IPS-20b (cell line): Measurements from ENCODE around the gene NINJ2.
"Not testable (repeated sequence)": the region's sequence is repeated elsewhere in the genome, so short reads cannot be mapped to it uniquely, and the experiment has no call there.

Source experiments
- H3K27ac ChIP-seq: one replicate; pipeline ENCODE4 v1.5.1; 2013; ENCODE audit warnings: low read length
- H3K27me3 ChIP-seq: 2 replicates; pipeline ENCODE4 v1.6.1; 2013; ENCODE audit warnings: mild to moderate bottlenecking, low read length, inconsistent platforms; ENCODE audit not compliant: insufficient read depth
- H3K36me3 ChIP-seq: 2 replicates; pipeline ENCODE4 v1.6.1; 2013; ENCODE audit warnings: low read depth, mild to moderate bottlenecking, inconsistent platforms, low read length, moderate library complexity; ENCODE audit not compliant: insufficient read depth
- H3K4me1 ChIP-seq: 2 replicates; pipeline ENCODE4 v1.6.1; 2013; ENCODE audit warnings: mild to moderate bottlenecking, control low read depth, inconsistent platforms, low read length, moderate library complexity; ENCODE audit not compliant: insufficient read depth
- H3K4me3 ChIP-seq: 2 replicates; pipeline ENCODE4 v1.5.1; 2013; ENCODE audit warnings: mild to moderate bottlenecking, low read length, inconsistent platforms
- H3K9ac ChIP-seq: 2 replicates; pipeline ENCODE4 v1.6.1; 2013; ENCODE audit warnings: low read depth, mild to moderate bottlenecking, inconsistent platforms, low read length, moderate library complexity
- H3K9me3 ChIP-seq: 2 replicates; pipeline ENCODE4 v1.6.1; 2013; ENCODE audit warnings: mild to moderate bottlenecking, low read depth, low read length, inconsistent platforms; ENCODE audit not compliant: insufficient read depth

NINJ2 gene

GRCh38 chr12:638953-639557, 24.2 kb downstream of the NINJ2 start:
- peaks cover 9% of the 10 kb centered on the region; the same call in 1 of the 2 replicates for H3K27me3 ChIP-seq
- no peaks in the 10 kb centered on the region for H3K4me1 ChIP-seq
- no peaks in the 10 kb centered on the region for H3K9me3 ChIP-seq
- no peak overlapping the region for H3K9ac ChIP-seq
- H3K4me3 ChIP-seq = no peak overlapping the region
- H3K27ac ChIP-seq = no peak overlapping the region
- no peaks in the 10 kb centered on the region for H3K36me3 ChIP-seq

GRCh38 chr12:636632-637031, 26.6 kb downstream of the NINJ2 start:
- Histone ChIP-seq H3K36me3 (no peaks in the 10 kb centered on the region), H3K4me1 (peaks cover 12% of the 10 kb centered on the region), H3K4me3 (no peak overlapping the region), H3K27ac (no peak overlapping the region), H3K27me3 (no peaks in the 10 kb centered on the region), H3K9me3 (no peaks in the 10 kb centered on the region), H3K9ac (no peak overlapping the region)

- no peaks in the 10 kb centered on the region for H3K36me3 ChIP-seq
- H3K27ac ChIP-seq = no peak overlapping the region
- H3K9me3 ChIP-seq = no peaks in the 10 kb centered on the region
- H3K27me3 ChIP-seq = no peaks in the 10 kb centered on the region
- no peak overlapping the region for H3K9ac ChIP-seq
- no peak overlapping the region for H3K4me3 ChIP-seq
- H3K4me1 ChIP-seq = peaks cover 21% of the 10 kb centered on the region
These were observed 29.5 kb downstream of the NINJ2 start for GRCh38 chr12:633731-634130.

- Histone ChIP-seq H3K27ac (no peak overlapping the region), H3K4me3 (peak overlapping the region; percentile 28; the same call in 1 of the 2 replicates), H3K36me3 (no peaks in the 10 kb centered on the region), H3K9me3 (no peaks in the 10 kb centered on the region), H3K4me1 (peaks cover 28% of the 10 kb centered on the region), H3K9ac (peak overlapping the region; percentile 5; the same call in 1 of the 2 replicates), H3K27me3 (no peaks in the 10 kb centered on the region)
These were observed 31.0 kb downstream of the NINJ2 start for GRCh38 chr12:632102-632696.

GRCh38 chr12:630656-631632, 32.3 kb downstream of the NINJ2 start:
- H3K27ac ChIP-seq = no peak overlapping the region
- H3K4me3 ChIP-seq = peak overlapping the region; percentile 44
- H3K27me3 ChIP-seq = no peaks in the 10 kb centered on the region
- no peaks in the 10 kb centered on the region for H3K9me3 ChIP-seq
- H3K9ac ChIP-seq = peak overlapping the region; percentile 35; the same call in 1 of the 2 replicates
- H3K4me1 ChIP-seq = peaks cover 28% of the 10 kb centered on the region
- H3K36me3 ChIP-seq = no peaks in the 10 kb centered on the region

- peaks cover 32% of the 10 kb centered on the region for H3K4me1 ChIP-seq
These were observed 34.5 kb downstream of the NINJ2 start for GRCh38 chr12:628742-629078.

GRCh38 chr12:627863-628741, 35.1 kb downstream of the NINJ2 start:
- no peaks in the 10 kb centered on the region for H3K9me3 ChIP-seq
- no peak overlapping the region for H3K9ac ChIP-seq
- H3K4me3 ChIP-seq = no peak overlapping the region
- H3K4me1 ChIP-seq = peaks cover 38% of the 10 kb centered on the region
- no peak overlapping the region for H3K27ac ChIP-seq
- H3K27me3 ChIP-seq = no peaks in the 10 kb centered on the region
- H3K36me3 ChIP-seq = no peaks in the 10 kb centered on the region

More at GRCh38 chr12:628742-629078, 34.5 kb downstream of the NINJ2 start:
- H3K9ac ChIP-seq, H3K9me3 ChIP-seq, H3K4me3 ChIP-seq, H3K27me3 ChIP-seq, H3K27ac ChIP-seq, H3K36me3 ChIP-seq: not testable (repeated sequence)

- Histone ChIP-seq H3K9ac (no peak overlapping the region), H3K36me3 (no peaks in the 10 kb centered on the region), H3K27me3 (no peaks in the 10 kb centered on the region), H3K9me3 (no peaks in the 10 kb centered on the region), H3K4me3 (no peak overlapping the region), H3K27ac (no peak overlapping the region), H3K4me1 (peaks cover 39% of the 10 kb centered on the region)
These were observed 36.0 kb downstream of the NINJ2 start for GRCh38 chr12:627285-627684.

- H3K27ac ChIP-seq = no peak overlapping the region
- peaks cover 31% of the 10 kb centered on the region for H3K4me1 ChIP-seq
These were observed 37.2 kb downstream of the NINJ2 start for GRCh38 chr12:625998-626397.

GRCh38 chr12:623865-624372, 39.3 kb downstream of the NINJ2 start:
- H3K4me3 ChIP-seq = no peak overlapping the region
- H3K4me1 ChIP-seq = peaks cover 24% of the 10 kb centered on the region
- H3K9me3 ChIP-seq = no peaks in the 10 kb centered on the region
- no peak overlapping the region for H3K9ac ChIP-seq
- H3K27me3 ChIP-seq = no peaks in the 10 kb centered on the region
- H3K36me3 ChIP-seq = no peaks in the 10 kb centered on the region
- H3K27ac ChIP-seq = no peak overlapping the region

More at GRCh38 chr12:625998-626397, 37.2 kb downstream of the NINJ2 start:
- Histone ChIP-seq H3K9me3 (no peaks in the 10 kb centered on the region), H3K9ac (no peak overlapping the region), H3K36me3 (no peaks in the 10 kb centered on the region), H3K27me3 (no peaks in the 10 kb centered on the region), H3K4me3 (no peak overlapping the region)
